Measurements from ENCODE around the gene ACSM4.
"Not testable (repeated sequence)": the region's sequence is repeated elsewhere in the genome, so short reads cannot be mapped to it uniquely, and the experiment has no call there.

ACSM4 gene

GRCh38 chr12:7282844-7283243 is 21.0 kb upstream of the ACSM4 start:
- H3K4me3 ChIP-seq (replicated peaks; ENCODE audit: low read depth, low read length) = no peak overlapping the region
- no peak for TF ChIP-seq CTCF (IDR thresholded peaks at IDR 0.05; ENCODE audit: low read length, missing control alignments)
- no peak for DNase-seq (ENCODE audit: low read depth)

- H3K4me3 ChIP-seq (replicated peaks; ENCODE audit: low read depth, low read length) = no peak overlapping the region
- DNase-seq (ENCODE audit: low read depth) = no peak
- no peak for TF ChIP-seq CTCF (IDR thresholded peaks at IDR 0.05; ENCODE audit: low read length, missing control alignments)
Observed at GRCh38 chr12:7289743-7290142, 14.1 kb upstream of the ACSM4 start.

- not testable (repeated sequence) for H3K4me3 ChIP-seq (replicated peaks; ENCODE audit: low read depth, low read length); DNase-seq (ENCODE audit: low read depth)
Observed at GRCh38 chr12:7290588-7290987, 13.3 kb upstream of the ACSM4 start.

GRCh38 chr12:7292300-7292699 is 11.6 kb upstream of the ACSM4 start:
- H3K4me3 ChIP-seq (replicated peaks; ENCODE audit: low read depth, low read length) = no peak overlapping the region
- no peak for TF ChIP-seq CTCF (IDR thresholded peaks at IDR 0.05; ENCODE audit: low read length, missing control alignments)
- DNase-seq (ENCODE audit: low read depth) = no peak

GRCh38 chr12:7293670-7294069 is 10.2 kb upstream of the ACSM4 start:
- DNase-seq (ENCODE audit: low read depth) = no peak
- TF ChIP-seq CTCF (IDR thresholded peaks at IDR 0.05; ENCODE audit: low read length, missing control alignments) = no peak
- H3K4me3 ChIP-seq (replicated peaks; ENCODE audit: low read depth, low read length) = no peak overlapping the region

- no peak for TF ChIP-seq CTCF (IDR thresholded peaks at IDR 0.05; ENCODE audit: low read length, missing control alignments)
- DNase-seq (ENCODE audit: low read depth) = no peak
- no peak overlapping the region for H3K4me3 ChIP-seq (replicated peaks; ENCODE audit: low read depth, low read length)
Observed at GRCh38 chr12:7295529-7295928, 8.3 kb upstream of the ACSM4 start.

GRCh38 chr12:7297865-7298264 is 6.0 kb upstream of the ACSM4 start:
- DNase-seq (ENCODE audit: low read depth) = no peak
- no peak overlapping the region for H3K4me3 ChIP-seq (replicated peaks; ENCODE audit: low read depth, low read length)
- no peak for TF ChIP-seq CTCF (IDR thresholded peaks at IDR 0.05; ENCODE audit: low read length, missing control alignments)

Measured in fibroblast of pulmonary artery (primary cell).